ENCODE data around the gene CHRNA4. TPM values are rescaled to one million over a fixed set of nuclear protein-coding genes. Genes with fewer than 3 reads are reported as not detected.

CHRNA4 gene
- total and polyA plus RNA-seq, 2 donors (not counting 3 experiments of a cell fraction or from before 2014, with no cell fraction given): not detected

GRCh38 chr20:63308218-63308911 lies 52.8 kb downstream of the CHRNA4 start:
- Histone ChIP-seq H3K27ac (ENCODE audit: insufficient read depth, low read depth, low read length) (no peak overlapping the region), H3K9me1 (replicated peaks; ENCODE audit: control insufficient read depth, extremely low read depth, insufficient read depth, low read length) (no peaks in the 10 kb centered on the region), H3K4me2 (ENCODE audit: insufficient read depth, low read length) (no peak overlapping the region), H3K79me2 (ENCODE audit: control insufficient read depth, insufficient read depth, low read length) (no peaks in the 10 kb centered on the region), H3K9ac (replicated peaks; ENCODE audit: extremely low read depth, insufficient read depth, low read length) (no peak overlapping the region), H3K4me3 (replicated peaks in 1 of 3; ENCODE audit: insufficient read depth in 1 of 3, low read depth in 1 of 3, low read length in 3 of 3) (no peak overlapping the region), H3K27me3 (ENCODE audit: control insufficient read depth in 2 of 2, insufficient read depth in 2 of 2, low read length in 2 of 2) (no peaks in the 10 kb centered on the region), H3K36me3 (ENCODE audit: control insufficient read depth in 2 of 2, extremely low read depth in 1 of 2, insufficient read depth in 2 of 2, low read length in 2 of 2) (no peaks in the 10 kb centered on the region), H3K9me3 (replicated peaks; ENCODE audit: control insufficient read depth, insufficient read depth, low read length) (no peaks in the 10 kb centered on the region), H4K20me1 (replicated peaks; ENCODE audit: control insufficient read depth, extremely low read depth, insufficient read depth, low read length) (no peaks in the 10 kb centered on the region), H3K4me1 (ENCODE audit: control insufficient read depth, extremely low read depth, insufficient read depth, low read length) (no peaks in the 10 kb centered on the region), H2AFZ (ENCODE audit: low read depth, low read length) (no peak overlapping the region)
- TF ChIP-seq FOS (IDR thresholded peaks at IDR 0.05; ENCODE audit: borderline replicate concordance, insufficient read depth, low read length): no peak
- TF ChIP-seq, protein P1, sequence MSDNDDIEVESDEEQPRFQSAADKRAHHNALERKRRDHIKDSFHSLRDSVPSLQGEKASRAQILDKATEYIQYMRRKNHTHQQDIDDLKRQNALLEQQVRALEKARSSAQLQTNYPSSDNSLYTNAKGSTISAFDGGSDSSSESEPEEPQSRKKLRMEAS (IDR thresholded peaks at IDR 0.05; ENCODE audit: insufficient read depth, insufficient read length): no peak
- TF ChIP-seq EZH2 (IDR thresholded peaks at IDR 0.05; ENCODE audit: borderline replicate concordance, low read depth, low read length, severe bottlenecking): no peak
- no peak for TF ChIP-seq POLR2AphosphoS5 (IDR thresholded peaks at IDR 0.05; ENCODE audit: insufficient read depth, low read depth, low read length)
- TF ChIP-seq POLR2A (IDR thresholded peaks at IDR 0.05; ENCODE audit: low read depth, low read length): no peak
- no peak for TF ChIP-seq MYC (IDR thresholded peaks at IDR 0.05; ENCODE audit: low read depth, low read length)
- TF ChIP-seq GATA2 (IDR thresholded peaks at IDR 0.05; ENCODE audit: insufficient read depth, insufficient read length, low read depth, low read length): no peak
- TF ChIP-seq CTCF (IDR thresholded peaks at IDR 0.05; ENCODE audit: extremely low read depth in 1 of 2, insufficient read depth in 1 of 2, low read depth in 1 of 2, low read length in 2 of 2): no peak
- TF ChIP-seq JUN (IDR thresholded peaks at IDR 0.05; ENCODE audit: borderline replicate concordance, insufficient read depth, insufficient read length, low read depth): no peak
- POLR2A ChIA-PET: no interaction called here
- intact Hi-C loops (cut with micrococcal nuclease) (no loop called here), dilution Hi-C loops (cut with MboI; ENCODE audit: extremely low pct_ligation_motif_present, low sequenced_read_pairs) (no loop called here)
- BruUV-seq (replicated peaks): no TSS peak
- CTCF ChIA-PET: interaction anchor here (0.8 to 5.1 kb wide), 13 partner anchors 10 to 188 kb away, joined by 3 to 267 read pairs (median 6); no protein-coding TSS in a partner anchor
- DNase-seq (ENCODE audit: low read depth, low spot score): no peak
- FAIRE-seq: no peak

All from endothelial cell of umbilical vein (primary cell).